ENCODE measurements around the gene ADK.
"Not testable (repeated sequence)": the region's sequence is repeated elsewhere in the genome, so short reads cannot be mapped to it uniquely, and the experiment has no call there.

The ADK gene

GRCh38 chr10:74244097-74244685 is 93.2 kb downstream of the ADK start:
- DNase-seq (ENCODE audit: low spot score) = peak; percentile 60

DNA sequence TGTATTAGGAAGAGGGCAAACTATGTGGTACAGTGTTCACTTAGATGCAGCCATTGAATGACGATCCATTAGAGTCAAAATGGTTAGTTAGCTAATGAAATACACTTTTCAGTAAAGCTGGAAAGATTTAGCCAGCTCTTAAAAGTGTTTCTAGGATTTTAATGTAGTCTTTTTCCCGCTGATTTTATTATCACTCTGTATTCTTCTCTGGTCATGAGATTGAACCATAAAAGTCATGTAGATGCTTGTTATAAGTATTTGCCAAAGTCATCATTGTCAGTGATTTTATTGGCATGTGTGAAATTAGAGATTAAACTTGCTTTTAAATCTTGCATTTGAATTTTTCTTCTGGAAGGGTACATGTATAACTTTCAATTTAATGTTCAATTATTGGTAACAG is 93.8 kb downstream of the ADK start:
- no peak for DNase-seq (ENCODE audit: low spot score)

DNA sequence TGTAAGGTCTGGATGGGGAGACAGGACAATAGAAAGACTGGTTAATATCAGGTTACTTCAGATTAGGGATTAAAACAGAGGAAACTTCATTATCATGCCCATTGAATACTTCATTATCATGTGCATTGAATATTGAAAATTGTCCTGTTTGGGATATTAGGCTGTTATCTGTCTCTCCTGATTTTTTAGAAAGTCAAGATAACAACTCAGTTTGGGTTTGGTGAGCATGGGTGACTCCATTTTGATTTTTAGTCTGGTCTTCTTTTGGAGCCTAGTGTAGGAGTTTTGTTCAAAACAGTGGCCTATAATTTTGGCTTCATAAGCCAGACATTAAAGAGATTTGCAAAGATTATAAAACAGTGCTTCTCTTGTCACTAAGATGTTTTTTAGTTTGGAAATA is 95.5 kb downstream of the ADK start:
- DNase-seq (ENCODE audit: low spot score) = no peak

DNA sequence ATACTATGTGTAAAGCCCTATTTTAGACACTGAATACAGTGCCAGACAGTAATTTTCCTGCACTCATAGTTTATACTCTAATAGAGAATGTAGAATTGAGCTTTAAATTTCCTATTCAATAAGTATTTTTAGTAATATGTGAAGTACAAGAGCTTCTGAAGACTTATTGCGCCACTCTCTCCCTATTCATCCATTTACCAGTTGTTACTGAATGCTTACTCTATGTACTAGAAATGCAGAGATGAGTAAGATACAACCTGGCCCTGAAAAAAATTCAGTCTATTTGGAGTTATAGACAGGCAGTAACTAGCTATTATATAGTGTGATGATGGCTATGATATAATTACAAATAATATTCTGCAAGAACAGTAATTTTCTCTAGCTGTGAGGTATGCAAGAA is 98.8 kb downstream of the ADK start:
- no peak for DNase-seq (ENCODE audit: low spot score)

DNA sequence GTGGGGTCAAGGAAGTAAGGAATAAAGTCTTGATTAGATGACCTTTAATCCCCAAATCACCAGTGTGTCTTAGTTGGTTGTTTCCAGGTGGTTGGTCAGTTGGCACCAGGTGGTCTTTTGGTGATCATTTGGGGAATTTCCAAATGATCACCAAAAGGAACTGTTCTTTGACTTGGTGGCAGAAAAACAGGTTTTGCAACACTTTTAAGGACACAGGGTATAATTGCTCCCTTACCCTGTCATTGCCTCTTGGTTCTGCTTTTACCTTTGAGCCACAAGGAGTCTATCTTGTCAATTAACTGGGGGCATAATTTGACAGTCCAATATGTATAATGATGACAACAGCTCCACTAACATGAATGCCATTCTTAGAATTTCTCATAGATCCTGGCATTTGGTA is 104.2 kb downstream of the ADK start:
- DNase-seq (ENCODE audit: low spot score) = no peak

- no peak for DNase-seq (ENCODE audit: low spot score)
Observed at GRCh38 chr10:74255888-74256357, 104.9 kb downstream of the ADK start.

GRCh38 chr10:74262856-74263255 is 111.8 kb downstream of the ADK start:
- no peak for DNase-seq (ENCODE audit: low spot score)

DNA sequence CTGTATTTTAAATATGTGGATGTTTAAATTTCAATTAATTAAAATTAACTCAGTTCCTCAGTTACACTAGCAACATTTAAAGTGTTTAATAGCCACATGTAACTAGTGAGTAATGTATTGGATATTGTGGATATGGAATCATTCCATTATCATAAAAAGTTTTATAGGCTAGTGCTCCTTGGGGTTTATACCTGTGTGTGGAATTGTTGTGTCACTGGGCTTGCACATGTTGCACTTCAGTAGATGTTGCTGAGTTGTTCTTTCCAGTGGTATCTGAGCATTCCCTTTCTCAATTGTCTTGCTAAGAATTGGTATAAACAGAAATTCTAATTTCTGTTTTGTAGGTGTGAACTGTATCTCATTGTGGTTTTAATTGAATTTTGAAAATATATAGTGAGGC is 113.0 kb downstream of the ADK start:
- no peak for DNase-seq (ENCODE audit: low spot score)

- no peak for DNase-seq (ENCODE audit: low spot score)
Observed at GRCh38 chr10:74272288-74272687, 121.3 kb downstream of the ADK start.

GRCh38 chr10:74275755-74276290 is 124.8 kb downstream of the ADK start:
- no peak for DNase-seq (ENCODE audit: low spot score)

DNA sequence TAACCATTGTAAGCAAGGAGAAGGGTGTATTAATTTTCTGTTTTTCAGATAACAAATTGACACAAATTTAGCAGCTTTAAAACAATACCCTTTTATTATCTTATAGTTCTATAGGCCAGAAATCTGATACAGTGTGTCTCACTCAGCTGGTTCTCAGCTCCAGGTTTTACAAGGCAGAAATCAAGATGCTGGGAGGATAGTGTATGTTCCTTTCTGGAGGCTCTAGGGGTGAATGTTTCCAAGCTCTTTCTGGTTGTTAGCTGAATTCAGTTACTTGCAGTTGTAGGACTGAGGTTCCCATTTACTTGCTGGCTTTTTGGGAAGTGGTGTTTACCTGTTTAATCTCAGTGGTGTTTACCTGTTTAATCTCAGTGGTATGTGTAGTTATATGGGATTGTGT is 125.4 kb downstream of the ADK start:
- no peak for DNase-seq (ENCODE audit: low spot score)

- DNase-seq (ENCODE audit: low spot score) = no peak
Observed at GRCh38 chr10:74282151-74282847, 131.3 kb downstream of the ADK start.

DNA sequence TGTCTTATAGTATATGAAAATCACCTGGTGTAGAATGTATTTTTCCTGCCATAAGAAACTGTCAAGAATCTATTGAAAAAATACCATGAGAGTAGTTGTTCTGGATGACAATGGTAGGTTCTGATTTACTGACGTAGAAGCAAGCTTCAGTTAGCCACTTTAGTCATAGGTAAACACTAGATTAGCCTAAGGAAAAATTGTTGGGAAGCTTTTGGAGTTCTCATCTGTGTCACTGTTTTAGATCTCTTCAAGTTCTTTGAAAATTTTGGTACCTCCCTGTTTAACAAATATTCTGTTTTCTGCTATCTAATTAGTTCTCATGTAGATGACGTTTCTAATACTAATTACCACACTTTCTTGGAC is 131.8 kb downstream of the ADK start:
- DNase-seq (ENCODE audit: low spot score) = no peak

DNA sequence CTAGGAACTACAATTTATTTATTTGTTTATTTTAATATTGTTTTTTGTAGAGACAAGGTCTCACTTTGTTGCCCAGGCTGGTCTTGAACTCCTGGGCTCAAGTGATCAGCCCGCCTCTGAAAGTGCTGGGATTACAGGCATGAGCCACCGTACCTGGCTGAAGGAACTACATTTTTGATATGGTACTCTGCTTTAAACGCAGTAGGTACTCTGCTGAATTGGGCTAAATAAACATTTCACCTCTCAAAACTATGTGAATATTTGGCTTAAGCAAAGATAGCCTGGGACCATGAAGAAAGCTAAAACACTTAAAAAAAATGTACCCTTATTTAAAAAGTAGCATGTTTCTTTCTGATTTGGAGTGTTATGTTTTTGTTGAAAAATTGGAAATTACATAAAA is 138.2 kb downstream of the ADK start:
- DNase-seq (ENCODE audit: low spot score) = no peak

DNA sequence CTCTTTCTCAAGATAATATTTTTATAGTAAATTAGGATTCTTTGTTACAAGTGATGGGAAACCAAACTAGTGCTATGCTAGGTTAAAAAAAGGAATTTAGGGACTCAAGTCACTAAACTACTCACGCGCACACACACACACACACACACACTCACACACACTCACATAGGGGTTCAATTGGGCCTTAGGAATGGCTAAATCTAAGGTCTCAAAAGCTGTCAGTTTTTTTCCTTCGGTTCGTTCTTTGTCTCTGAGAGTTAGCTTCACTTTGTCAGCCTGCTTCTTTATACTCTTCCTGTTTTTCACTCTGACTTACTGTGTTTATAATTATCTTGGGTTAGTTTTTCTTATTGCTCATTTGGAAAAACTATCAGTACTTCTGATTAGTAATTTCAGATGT is 138.9 kb downstream of the ADK start:
- no peak for DNase-seq (ENCODE audit: low spot score)

DNA sequence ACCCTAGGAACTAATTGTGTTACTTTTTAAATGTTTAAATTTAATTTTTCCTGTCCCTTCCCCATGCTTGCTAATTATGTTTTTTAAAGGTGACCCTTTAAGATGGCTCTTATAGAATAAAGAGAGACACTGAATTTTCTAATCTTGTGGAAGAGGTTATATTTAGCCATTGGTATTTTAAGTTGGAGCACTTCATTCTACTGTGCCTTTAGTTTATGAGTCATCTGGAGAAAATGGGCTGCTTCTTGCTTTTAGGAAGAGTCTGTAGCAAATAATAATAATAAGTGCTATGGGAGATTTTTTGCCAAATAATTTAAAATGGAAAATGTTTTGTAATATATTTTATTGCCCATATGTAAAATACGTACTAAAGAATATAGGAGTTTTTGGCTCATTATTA is 139.7 kb downstream of the ADK start:
- no peak for DNase-seq (ENCODE audit: low spot score)

DNA sequence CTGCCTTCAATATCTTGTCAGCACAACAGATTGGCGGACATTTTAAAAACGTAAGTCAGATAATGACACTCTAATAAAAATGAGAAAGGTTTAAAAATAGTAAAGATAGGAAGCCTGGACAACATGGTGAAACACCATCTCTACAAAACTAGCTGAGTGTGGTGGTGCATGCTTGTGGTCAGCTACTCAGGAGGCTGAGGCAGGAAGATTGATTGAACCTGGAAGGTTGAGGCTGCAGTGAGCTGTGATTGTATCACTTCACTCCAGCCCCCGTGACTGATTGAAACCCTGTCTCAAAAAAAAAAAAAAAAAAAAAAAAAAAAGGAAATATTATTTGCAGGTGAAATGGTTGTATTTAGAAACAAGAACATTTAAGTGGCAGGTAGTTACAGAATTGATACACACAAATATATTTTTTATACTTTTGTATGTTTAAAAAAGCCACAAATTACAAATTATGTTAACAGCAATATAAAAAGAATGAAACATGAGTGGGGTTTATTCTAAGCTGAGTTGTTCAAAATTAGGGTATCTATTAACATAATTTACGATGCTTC is 141.9 kb downstream of the ADK start:
- DNase-seq (ENCODE audit: low spot score) = no peak

GRCh38 chr10:74293686-74294371 is 142.8 kb downstream of the ADK start:
- DNase-seq (ENCODE audit: low spot score) = no peak

GRCh38 chr10:74297389-74298080 is 146.5 kb downstream of the ADK start:
- no peak for DNase-seq (ENCODE audit: low spot score)

GRCh38 chr10:74300074-74300621 is 149.1 kb downstream of the ADK start:
- not testable (repeated sequence) for DNase-seq (ENCODE audit: low spot score)

- DNase-seq (ENCODE audit: low spot score) = no peak
Observed at GRCh38 chr10:74300666-74301065, 149.6 kb downstream of the ADK start.

GRCh38 chr10:74305730-74306129 is 154.7 kb downstream of the ADK start:
- no peak for DNase-seq (ENCODE audit: low spot score)

All from hematopoietic multipotent progenitor cell treated with erythropoietin and hydrocortisone succinate and interleukin-3 and kit ligand, for 15 days (in vitro differentiated cells).